22Rv1 (cell line): ENCODE measurements around the gene SUCO.

Experiments used
- ZFX ChIP-seq: fragments of 450-650 bp; IDR thresholded peaks from 2 replicates; pipeline ENCODE4 v1.6.1; 2017; ENCODE audit warnings: antibody characterized with exemption, borderline replicate concordance
- TF ChIP-seq, protein P1 (sequence below): fragments of 450-650 bp; IDR thresholded peaks from 2 replicates; pipeline ENCODE4 v1.5.1; 2017; ENCODE audit warnings: mild to moderate bottlenecking

DNA sequence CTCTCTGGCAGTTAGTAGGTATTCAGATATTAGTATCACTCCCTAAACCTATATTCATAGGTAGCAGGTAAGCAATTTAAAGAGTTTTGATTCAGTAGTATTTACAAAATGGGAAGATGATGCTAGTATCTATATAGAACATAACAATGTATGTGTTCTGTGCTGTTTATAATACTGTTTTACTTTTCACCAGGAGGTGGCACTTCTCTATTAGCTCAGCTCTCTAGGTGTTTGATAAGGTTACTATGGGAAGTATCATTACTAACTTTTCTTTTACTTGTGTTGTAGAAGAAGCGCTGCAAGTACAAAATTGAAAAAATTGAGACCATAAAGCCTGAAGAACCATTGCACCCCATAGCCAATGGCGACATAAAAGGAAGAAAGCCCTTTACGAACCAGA, 76.6 kb downstream of the SUCO start:
- TF ChIP-seq, protein P1, sequence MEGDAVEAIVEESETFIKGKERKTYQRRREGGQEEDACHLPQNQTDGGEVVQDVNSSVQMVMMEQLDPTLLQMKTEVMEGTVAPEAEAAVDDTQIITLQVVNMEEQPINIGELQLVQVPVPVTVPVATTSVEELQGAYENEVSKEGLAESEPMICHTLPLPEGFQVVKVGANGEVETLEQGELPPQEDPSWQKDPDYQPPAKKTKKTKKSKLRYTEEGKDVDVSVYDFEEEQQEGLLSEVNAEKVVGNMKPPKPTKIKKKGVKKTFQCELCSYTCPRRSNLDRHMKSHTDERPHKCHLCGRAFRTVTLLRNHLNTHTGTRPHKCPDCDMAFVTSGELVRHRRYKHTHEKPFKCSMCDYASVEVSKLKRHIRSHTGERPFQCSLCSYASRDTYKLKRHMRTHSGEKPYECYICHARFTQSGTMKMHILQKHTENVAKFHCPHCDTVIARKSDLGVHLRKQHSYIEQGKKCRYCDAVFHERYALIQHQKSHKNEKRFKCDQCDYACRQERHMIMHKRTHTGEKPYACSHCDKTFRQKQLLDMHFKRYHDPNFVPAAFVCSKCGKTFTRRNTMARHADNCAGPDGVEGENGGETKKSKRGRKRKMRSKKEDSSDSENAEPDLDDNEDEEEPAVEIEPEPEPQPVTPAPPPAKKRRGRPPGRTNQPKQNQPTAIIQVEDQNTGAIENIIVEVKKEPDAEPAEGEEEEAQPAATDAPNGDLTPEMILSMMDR: peak; percentile 65
- TF ChIP-seq ZFX: no peak
